ENCODE results near the gene USH2A.

The USH2A gene

DNA sequence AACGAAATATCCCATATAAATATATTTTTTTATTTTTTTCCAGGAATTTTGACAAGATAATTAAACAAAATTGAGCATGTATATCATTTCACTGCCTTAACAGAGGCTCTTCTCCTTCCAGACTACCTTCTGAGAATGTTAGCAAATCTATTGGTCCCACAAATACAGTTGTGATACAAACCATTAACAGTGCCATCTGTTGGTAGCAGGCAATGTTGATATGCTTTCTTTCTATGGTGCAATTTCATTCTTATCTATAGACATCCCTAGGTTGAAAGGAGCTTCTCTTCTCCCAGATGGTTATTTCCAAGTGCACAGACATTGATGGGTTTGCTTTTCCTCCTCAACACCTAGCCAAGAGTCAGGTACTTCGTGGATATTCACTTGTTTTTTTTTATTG, 303.6 kb downstream of the USH2A start:
- H3K4me3 ChIP-seq: no peak overlapping the region
- no peak overlapping the region for H3K27ac ChIP-seq
- no peak for DNase-seq
- no peak for TF ChIP-seq CTCF (IDR thresholded peaks at IDR 0.05)
- intact Hi-C loops (cut with DNase I; ENCODE audit: low total_unique reads): no loop called here
- no peaks in the 10 kb centered on the region for H3K9me3 ChIP-seq
- no peaks in the 10 kb centered on the region for H3K4me1 ChIP-seq
- H3K27me3 ChIP-seq: no peaks in the 10 kb centered on the region
- no peaks in the 10 kb centered on the region for H3K36me3 ChIP-seq

DNA sequence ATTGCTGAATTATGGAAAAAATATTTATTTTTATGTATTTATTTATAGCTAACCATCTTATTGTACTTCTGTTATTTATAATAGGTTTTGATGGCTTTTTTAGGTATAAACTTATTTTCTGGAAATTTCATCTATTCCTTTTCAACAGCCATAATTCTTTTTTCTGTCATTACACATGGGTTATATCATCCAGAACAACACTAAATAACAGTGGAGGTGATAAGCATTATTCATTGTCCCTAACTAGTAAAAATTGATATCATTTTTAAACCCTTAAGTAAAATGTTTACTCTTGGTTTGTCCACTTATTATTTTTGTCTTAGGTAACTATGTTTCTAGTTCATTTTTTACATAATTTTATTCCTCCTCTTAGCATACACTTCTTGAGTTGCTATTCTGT, 309.1 kb downstream of the USH2A start:
- DNase-seq: no peak
- TF ChIP-seq CTCF (IDR thresholded peaks at IDR 0.05): no peak
- no peaks in the 10 kb centered on the region for H3K27me3 ChIP-seq
- H3K4me1 ChIP-seq: no peaks in the 10 kb centered on the region
- H3K9me3 ChIP-seq: no peaks in the 10 kb centered on the region
- no peaks in the 10 kb centered on the region for H3K36me3 ChIP-seq
- intact Hi-C loops (cut with DNase I; ENCODE audit: low total_unique reads): no loop called here
- H3K4me3 ChIP-seq: no peak overlapping the region
- no peak overlapping the region for H3K27ac ChIP-seq

DNA sequence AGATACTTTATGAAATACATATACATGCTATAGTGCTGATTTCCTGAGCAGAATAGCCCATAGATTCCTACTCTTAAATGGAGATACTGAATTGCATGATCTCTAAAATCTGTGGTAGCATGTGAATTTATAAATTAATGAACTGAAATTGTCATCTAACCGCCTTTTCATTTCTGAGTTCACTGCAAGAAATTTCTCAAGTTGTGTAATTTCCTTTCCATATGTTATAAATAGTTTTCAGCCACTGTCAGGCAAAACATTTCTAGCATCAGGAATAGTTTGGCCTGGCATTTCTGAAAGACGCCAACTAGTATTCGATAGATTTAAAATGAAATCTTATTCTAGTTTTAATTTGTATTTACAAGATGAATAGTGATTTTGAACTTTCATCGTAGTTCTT, 310.1 kb downstream of the USH2A start:
- Histone ChIP-seq H3K36me3 (no peaks in the 10 kb centered on the region), H3K4me1 (no peaks in the 10 kb centered on the region), H3K9me3 (no peaks in the 10 kb centered on the region), H3K27ac (no peak overlapping the region), H3K27me3 (no peaks in the 10 kb centered on the region), H3K4me3 (no peak overlapping the region)
- no peak for TF ChIP-seq CTCF (IDR thresholded peaks at IDR 0.05)
- DNase-seq: no peak
- intact Hi-C loops (cut with DNase I; ENCODE audit: low total_unique reads): no loop called here

DNA sequence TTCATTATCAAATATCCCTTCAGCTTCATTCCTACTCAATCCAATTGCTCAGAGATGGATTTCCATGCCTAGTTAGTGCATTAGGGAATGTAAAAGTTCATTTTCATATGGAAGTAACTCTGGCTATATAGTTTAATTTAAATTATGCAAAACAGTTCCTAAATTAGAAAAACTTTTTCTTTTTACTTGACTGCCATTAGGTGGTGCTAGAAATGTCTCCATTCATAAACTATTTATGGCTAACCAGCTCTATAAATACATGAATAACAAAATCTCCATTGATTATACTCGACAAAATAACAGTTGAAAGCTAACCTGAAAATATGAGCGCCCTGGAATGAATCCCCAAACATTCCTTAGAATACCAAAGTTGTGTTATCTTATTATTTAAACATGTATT, 311.4 kb downstream of the USH2A start:
- TF ChIP-seq CTCF (IDR thresholded peaks at IDR 0.05): no peak

DNA sequence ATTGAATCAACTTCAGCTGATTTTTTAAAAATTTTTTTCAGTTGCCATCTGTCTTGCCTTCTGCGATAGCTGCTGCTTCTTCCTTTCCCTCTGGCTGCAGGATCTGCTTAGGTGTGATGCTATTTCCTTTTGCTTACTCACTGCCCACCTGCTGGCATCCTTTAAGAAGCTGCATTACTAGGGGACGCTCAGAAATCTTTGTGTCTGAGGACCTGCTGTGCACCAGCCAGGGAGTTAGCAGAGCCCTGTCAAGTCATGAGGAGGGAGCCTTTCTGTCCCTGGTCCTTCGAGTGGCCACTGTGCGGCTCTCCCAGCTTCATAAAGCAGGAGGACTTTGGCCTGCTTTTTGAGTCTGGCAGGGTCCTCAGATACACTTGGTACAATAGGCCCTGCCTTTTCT, 327.8 kb downstream of the USH2A start:
- Histone ChIP-seq H3K36me3 (no peaks in the 10 kb centered on the region), H3K27me3 (no peaks in the 10 kb centered on the region), H3K4me1 (no peaks in the 10 kb centered on the region), H3K9me3 (no peaks in the 10 kb centered on the region), H3K27ac (no peak overlapping the region), H3K4me3 (no peak overlapping the region)
- intact Hi-C loops (cut with DNase I; ENCODE audit: low total_unique reads): no loop called here
- no peak for DNase-seq
- no peak for TF ChIP-seq CTCF (IDR thresholded peaks at IDR 0.05)

More for the DNA sequence above, 311.4 kb downstream of the USH2A start:
- Histone ChIP-seq H3K27ac (no peak overlapping the region), H3K9me3 (no peaks in the 10 kb centered on the region), H3K4me3 (no peak overlapping the region), H3K36me3 (no peaks in the 10 kb centered on the region), H3K27me3 (no peaks in the 10 kb centered on the region), H3K4me1 (no peaks in the 10 kb centered on the region)
- intact Hi-C loops (cut with DNase I; ENCODE audit: low total_unique reads): no loop called here
- no peak for DNase-seq

DNA sequence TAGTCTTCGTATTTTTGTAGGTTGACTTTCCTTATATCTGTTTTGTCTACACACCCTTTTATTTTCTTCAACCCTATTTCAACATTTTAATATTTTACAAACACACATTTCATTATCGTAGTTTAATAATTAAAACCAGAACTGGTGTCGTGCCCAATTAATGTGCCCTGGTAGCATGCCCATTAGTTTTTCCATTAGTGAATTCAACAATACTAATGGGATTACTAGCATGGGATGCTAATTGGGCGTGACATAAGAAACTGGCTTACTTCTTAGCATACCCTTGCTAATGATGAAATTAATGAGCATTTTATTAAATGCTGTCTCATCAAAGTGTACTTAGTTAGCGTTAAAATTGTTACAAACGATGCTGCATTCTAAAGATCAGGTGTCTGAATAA, 332.7 kb downstream of the USH2A start:
- intact Hi-C loops (cut with DNase I; ENCODE audit: low total_unique reads): no loop called here
- H3K4me1 ChIP-seq: no peaks in the 10 kb centered on the region
- no peaks in the 10 kb centered on the region for H3K9me3 ChIP-seq
- H3K27me3 ChIP-seq: no peaks in the 10 kb centered on the region
- no peak overlapping the region for H3K4me3 ChIP-seq
- no peak for TF ChIP-seq CTCF (IDR thresholded peaks at IDR 0.05)
- H3K27ac ChIP-seq: no peak overlapping the region
- no peak for DNase-seq
- no peaks in the 10 kb centered on the region for H3K36me3 ChIP-seq
